OCI-LY3 (cell line): ENCODE results near the gene NCAPG.

Source experiments
- H2AFZ ChIP-seq: fragments of 200-600, 300-600 bp; shearing (Covaris generic); 2 replicates; pipeline ENCODE4 v1.6.0; 2014; ENCODE audit warnings: antibody characterized with exemption, low read depth, low read length
- H3K27ac ChIP-seq: fragments of 200-600, 300-600 bp; sonication (generic); 2 replicates; pipeline ENCODE4 v1.5.1; 2014; ENCODE audit warnings: mild to moderate bottlenecking, low read length, moderate library complexity, mixed read lengths
- H3K27me3 ChIP-seq: fragments of 200-600, 300-600 bp; sonication (generic); 2 replicates; pipeline ENCODE4 v1.6.1; 2014; ENCODE audit warnings: low read depth, low read length, mixed read lengths
- H3K36me3 ChIP-seq: fragments of 200-600, 300-600 bp; sonication (generic); replicated peaks from 2 replicates; pipeline ENCODE3; 2014; ENCODE audit warnings: low read depth, low read length, mixed read lengths
- H3K4me1 ChIP-seq: fragments of 300-600, 200-600 bp; sonication (generic); 2 replicates; pipeline ENCODE4 v1.6.1; 2014; ENCODE audit warnings: low read length, mixed read lengths
- H3K4me2 ChIP-seq: fragments of 200-600, 300-600 bp; sonication (generic); 2 replicates; pipeline ENCODE4 v1.6.1; 2014; ENCODE audit warnings: low read length, mixed read lengths
- H3K4me3 ChIP-seq: fragments of 300-600, 200-600 bp; sonication (generic); 2 replicates; pipeline ENCODE4 v1.5.1; 2014; ENCODE audit warnings: antibody characterized with exemption, mild to moderate bottlenecking, low read length, moderate library complexity
- H3K79me2 ChIP-seq: fragments of 300-600, 200-600 bp; shearing (Covaris generic); 2 replicates; pipeline ENCODE4 v1.6.1; 2014; ENCODE audit warnings: mild to moderate bottlenecking, low read length, mixed read lengths
- H3K9ac ChIP-seq: fragments of 300-600, 200-600 bp; shearing (Covaris generic); 2 replicates; pipeline ENCODE4 v1.6.0; 2014; ENCODE audit warnings: mild to moderate bottlenecking, low read length, moderate library complexity
- H3K9me3 ChIP-seq: fragments of 200-600, 300-600 bp; shearing (Covaris generic); 2 replicates; pipeline ENCODE4 v1.6.1; 2014; ENCODE audit warnings: low read length, mixed read lengths; ENCODE audit not compliant: insufficient read depth
- H4K20me1 ChIP-seq: fragments of 200-600, 300-600 bp; sonication (generic); 2 replicates; pipeline ENCODE4 v1.6.1; 2016; ENCODE audit warnings: low read length, mixed read lengths; ENCODE audit not compliant: insufficient read depth
- CTCF ChIP-seq: fragments of 200-600, 300-600 bp; sonication (generic); IDR thresholded peaks from 2 replicates; pipeline ENCODE4 v1.5.1; 2014; ENCODE audit warnings: antibody characterized with exemption, low read length, low read depth
- EZH2phosphoT487 ChIP-seq: fragments of 200-600 bp; shearing (Covaris generic); IDR thresholded peaks from 2 replicates; pipeline ENCODE4 v1.6.1; 2018; ENCODE audit warnings: antibody characterized with exemption, mixed run types, low read depth

Gene NCAPG

GRCh38 chr4:17797808-17798207 lies 13.0 kb upstream of the NCAPG start:
- no peak overlapping the region for H2AFZ ChIP-seq
- H3K27me3 ChIP-seq = no peaks in the 10 kb centered on the region
- H3K27ac ChIP-seq = no peak overlapping the region
- no peaks in the 10 kb centered on the region for H3K9me3 ChIP-seq
- TF ChIP-seq CTCF (no peak), EZH2phosphoT487 (no peak)
- H3K36me3 ChIP-seq = peaks cover 38% of the 10 kb centered on the region
- H3K79me2 ChIP-seq = peaks cover 4% of the 10 kb centered on the region; the same call in 1 of the 2 replicates
- H4K20me1 ChIP-seq = peaks cover 3% of the 10 kb centered on the region; the same call in 1 of the 2 replicates
- H3K9ac ChIP-seq = no peak overlapping the region
- no peak overlapping the region for H3K4me3 ChIP-seq
- H3K4me1 ChIP-seq = peaks cover 4% of the 10 kb centered on the region; the same call in 1 of the 2 replicates
- H3K4me2 ChIP-seq = no peak overlapping the region

- H3K4me3 ChIP-seq = no peak overlapping the region
- H4K20me1 ChIP-seq = peaks cover 45% of the 10 kb centered on the region
- H3K9ac ChIP-seq = no peak overlapping the region
- TF ChIP-seq CTCF = no peak
- H3K79me2 ChIP-seq = peaks cover 79% of the 10 kb centered on the region
- no peaks in the 10 kb centered on the region for H3K27me3 ChIP-seq
- no peak overlapping the region for H3K4me2 ChIP-seq
- no peak overlapping the region for H3K27ac ChIP-seq
- H3K9me3 ChIP-seq = no peaks in the 10 kb centered on the region
- H3K36me3 ChIP-seq = peaks cover 60% of the 10 kb centered on the region
- H3K4me1 ChIP-seq = peaks cover 15% of the 10 kb centered on the region
- no peak overlapping the region for H2AFZ ChIP-seq
Observed at GRCh38 chr4:17805580-17806155, 5.1 kb upstream of the NCAPG start.

GRCh38 chr4:17807446-17807845 lies 3.3 kb upstream of the NCAPG start:
- Histone ChIP-seq H3K9ac (no peak overlapping the region), H3K9me3 (no peaks in the 10 kb centered on the region), H3K36me3 (peaks cover 52% of the 10 kb centered on the region), H3K4me3 (no peak overlapping the region), H3K4me1 (peaks cover 18% of the 10 kb centered on the region), H4K20me1 (peaks cover 48% of the 10 kb centered on the region), H2AFZ (no peak overlapping the region), H3K4me2 (peak overlapping the region; percentile 93), H3K27ac (no peak overlapping the region), H3K79me2 (peaks cover 92% of the 10 kb centered on the region), H3K27me3 (no peaks in the 10 kb centered on the region)
- no peak for TF ChIP-seq CTCF
- no peak for TF ChIP-seq EZH2phosphoT487

- Histone ChIP-seq H3K36me3 (peaks cover 43% of the 10 kb centered on the region), H3K4me3 (peak overlapping the region; percentile 96), H4K20me1 (peaks cover 52% of the 10 kb centered on the region), H3K9ac (peak overlapping the region; percentile 96), H3K9me3 (no peaks in the 10 kb centered on the region), H3K4me1 (peaks cover 26% of the 10 kb centered on the region), H3K79me2 (peaks cover 98% of the 10 kb centered on the region), H3K4me2 (peak overlapping the region; percentile 93), H3K27me3 (no peaks in the 10 kb centered on the region), H3K27ac (peak overlapping the region; percentile 80), H2AFZ (no peak overlapping the region)
- TF ChIP-seq CTCF (no peak), EZH2phosphoT487 (no peak)
Observed at GRCh38 chr4:17809667-17810066, 1.1 kb upstream of the NCAPG start.
